WTC11 (cell line): Measurements from ENCODE around the gene ZACN.

Experiments
- AFF4 ChIP-seq: sonication (generic); formaldehyde crosslinking; IDR thresholded peaks from 2 replicates; pipeline ENCODE4 v1.8.1; 2023; ENCODE audit warnings: mild to moderate bottlenecking, missing genetic modification reagents, borderline replicate concordance
- CTCF ChIP-seq: fragments of 200-600 bp; IDR thresholded peaks from 2 replicates; pipeline ENCODE4 v1.8.0; 2022; ENCODE audit warnings: antibody characterized with exemption
- GTF2I ChIP-seq: fragments of 250-450 bp; sonication (Bioruptor Pico); conservative IDR thresholded peaks from 2 replicates; pipeline ENCODE4 v1.4.0; 2021; ENCODE audit warnings: mild to moderate bottlenecking
- USF1 ChIP-seq: sonication (generic); formaldehyde crosslinking; IDR thresholded peaks from 2 replicates; pipeline ENCODE4 v1.8.0; 2022; ENCODE audit warnings: mild to moderate bottlenecking, missing genetic modification reagents
- ZSCAN18 ChIP-seq: fragments of 250-450 bp; sonication (Bioruptor Pico); IDR thresholded peaks from 2 replicates; pipeline ENCODE4 v2.1.2; 2022; ENCODE audit warnings: mild to moderate bottlenecking, moderate library complexity
- TF ChIP-seq, protein P1 (sequence below): sonication (generic); formaldehyde crosslinking; IDR thresholded peaks from 2 replicates; pipeline ENCODE4 v1.8.0; 2022; ENCODE audit warnings: mild to moderate bottlenecking, missing genetic modification reagents

GRCh38 chr17:76048711-76049110 lies 30.3 kb upstream of the ZACN start:
- TF ChIP-seq GTF2I (CRISPR knock-in tag) (no peak), ZSCAN18 (no peak), USF1 (CRISPR knock-in tag) (no peak), AFF4 (CRISPR knock-in tag) (no peak), CTCF (no peak)
- TF ChIP-seq, protein P1, sequence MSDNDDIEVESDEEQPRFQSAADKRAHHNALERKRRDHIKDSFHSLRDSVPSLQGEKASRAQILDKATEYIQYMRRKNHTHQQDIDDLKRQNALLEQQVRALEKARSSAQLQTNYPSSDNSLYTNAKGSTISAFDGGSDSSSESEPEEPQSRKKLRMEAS (CRISPR knock-in tag), result no peak
